HG03095 (cell line): Measurements from ENCODE around the gene IL17RE.

ENCODE experiments used
- ATAC-seq: cut with Tn5 transposase; IDR thresholded peaks from one replicate; pipeline ENCODE4 v1.9.1; 2021; ENCODE audit warnings: moderate library complexity; ENCODE audit not compliant: unreplicated experiment

Gene IL17RE

GRCh38 chr3:9951598-9951961, 48.9 kb downstream of the IL17RE start:
- ATAC-seq = peak; percentile 28

- peak; percentile 61 for ATAC-seq
Observed at GRCh38 chr3:9951962-9952805, 49.5 kb downstream of the IL17RE start, which contains the start of gene PRRT3. Gene PRRT3, minus strand, starts transcription at chr3:9952408. Its CDS starts 2,293 bp downstream, at chr3:9950115.

GRCh38 chr3:9955067-9955502, 52.4 kb downstream of the IL17RE start:
- ATAC-seq = no peak

GRCh38 chr3:9955611-9956352, 53.1 kb downstream of the IL17RE start:
- ATAC-seq = no peak

- no peak for ATAC-seq
Observed at GRCh38 chr3:9957214-9957613, 54.6 kb downstream of the IL17RE start.

- ATAC-seq = no peak
Observed at GRCh38 chr3:9965200-9965875, 62.7 kb downstream of the IL17RE start.
